GM23248 (cell line): ENCODE measurements around the gene HDAC4.

Experiments used
- EZH2 ChIP-seq: fragments of 200-600 bp; sonication (generic); IDR thresholded peaks from 2 replicates; pipeline ENCODE4 v1.6.1; 2018; ENCODE audit warnings: antibody characterized with exemption, mild to moderate bottlenecking; ENCODE audit not compliant: insufficient read depth, poor library complexity, severe bottlenecking
- EZH2phosphoT487 ChIP-seq: fragments of 200-600 bp; sonication (generic); IDR thresholded peaks from 2 replicates; pipeline ENCODE4 v1.6.1; 2018; ENCODE audit warnings: antibody characterized with exemption, moderate library complexity, mild to moderate bottlenecking, low read depth; ENCODE audit not compliant: insufficient read depth

GRCh38 chr2:239054921-239055320 is 345.9 kb downstream of the HDAC4 start:
- TF ChIP-seq EZH2 (no peak), EZH2phosphoT487 (no peak)
